ENCODE results near the gene ZNF800.

- TF ChIP-seq POLR2AphosphoS5 (IDR thresholded peaks at IDR 0.05; ENCODE audit: low read depth, low read length), result no peak
- no peak for TF ChIP-seq SIN3A (IDR thresholded peaks at IDR 0.05; ENCODE audit: borderline replicate concordance, low read depth, low read length)
- no peak for TF ChIP-seq CHD2 (IDR thresholded peaks at IDR 0.05; ENCODE audit: low read length, partially characterized antibody)
- TF ChIP-seq RCOR1 (IDR thresholded peaks at IDR 0.05; ENCODE audit: low read length), result no peak
- no peak for TF ChIP-seq CTCF (IDR thresholded peaks at IDR 0.05)
- no peak for TF ChIP-seq USF2 (IDR thresholded peaks at IDR 0.05; ENCODE audit: borderline replicate concordance, low read depth, low read length)
- TF ChIP-seq REST (IDR thresholded peaks at IDR 0.05; ENCODE audit: low read depth, low read length), result no peak
- no peak for TF ChIP-seq ZBTB33 (IDR thresholded peaks at IDR 0.05; ENCODE audit: borderline replicate concordance, low read depth)
- TF ChIP-seq SMC3 (IDR thresholded peaks at IDR 0.05; ENCODE audit: low read depth, low read length), result no peak
- TF ChIP-seq EP300 (IDR thresholded peaks at IDR 0.05; ENCODE audit: borderline replicate concordance in 1 of 2, low read depth in 1 of 2, low read length in 1 of 2), result no peak
- TF ChIP-seq TCF12 (IDR thresholded peaks at IDR 0.05), result no peak
Observed at GRCh38 chr7:127349881-127350280, 42.6 kb downstream of the ZNF800 start.
